ENCODE data around the gene SDCBP2. TPM values are rescaled to one million over a fixed set of nuclear protein-coding genes. Genes with fewer than 3 reads are reported as not detected.
A peak's percentile ranks its signal among the peaks of the same experiment; 100 is the strongest.

The SDCBP2 gene
- total RNA-seq, 1 donor from 2014 or later = not detected

DNA sequence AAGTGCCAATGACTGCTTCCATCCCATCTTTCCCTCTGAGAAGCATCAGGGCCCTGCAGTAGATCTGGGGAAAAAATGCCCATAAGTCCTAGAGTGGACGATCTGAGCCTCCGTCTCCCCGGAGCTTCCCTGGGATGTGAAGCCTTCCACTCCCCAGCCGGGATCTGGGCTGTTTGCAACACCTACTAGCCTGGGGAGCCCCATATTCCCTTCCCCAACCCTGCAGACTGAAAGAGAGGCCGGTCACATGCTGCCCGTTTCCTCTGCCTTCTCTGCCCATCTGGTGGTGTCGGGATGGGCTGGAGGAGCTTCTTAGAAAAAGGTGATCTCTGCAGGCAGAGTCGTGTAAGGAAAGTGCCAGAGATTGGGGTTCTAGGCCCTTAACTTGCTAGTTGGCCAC is 61.8 kb downstream of the SDCBP2 start:
- peak overlapping the region; percentile 84 to 98 for H3K4me3 ChIP-seq
- no peaks in the 10 kb centered on the region for H3K27me3 ChIP-seq
- TF ChIP-seq, protein P1, sequence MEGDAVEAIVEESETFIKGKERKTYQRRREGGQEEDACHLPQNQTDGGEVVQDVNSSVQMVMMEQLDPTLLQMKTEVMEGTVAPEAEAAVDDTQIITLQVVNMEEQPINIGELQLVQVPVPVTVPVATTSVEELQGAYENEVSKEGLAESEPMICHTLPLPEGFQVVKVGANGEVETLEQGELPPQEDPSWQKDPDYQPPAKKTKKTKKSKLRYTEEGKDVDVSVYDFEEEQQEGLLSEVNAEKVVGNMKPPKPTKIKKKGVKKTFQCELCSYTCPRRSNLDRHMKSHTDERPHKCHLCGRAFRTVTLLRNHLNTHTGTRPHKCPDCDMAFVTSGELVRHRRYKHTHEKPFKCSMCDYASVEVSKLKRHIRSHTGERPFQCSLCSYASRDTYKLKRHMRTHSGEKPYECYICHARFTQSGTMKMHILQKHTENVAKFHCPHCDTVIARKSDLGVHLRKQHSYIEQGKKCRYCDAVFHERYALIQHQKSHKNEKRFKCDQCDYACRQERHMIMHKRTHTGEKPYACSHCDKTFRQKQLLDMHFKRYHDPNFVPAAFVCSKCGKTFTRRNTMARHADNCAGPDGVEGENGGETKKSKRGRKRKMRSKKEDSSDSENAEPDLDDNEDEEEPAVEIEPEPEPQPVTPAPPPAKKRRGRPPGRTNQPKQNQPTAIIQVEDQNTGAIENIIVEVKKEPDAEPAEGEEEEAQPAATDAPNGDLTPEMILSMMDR (IDR thresholded peaks at IDR 0.05) = no peak
- no peaks in the 10 kb centered on the region for H3K36me3 ChIP-seq
- peaks cover 5 to 11% of the 10 kb centered on the region in 2 donors for H3K4me1 ChIP-seq
- no peaks in the 10 kb centered on the region for H3K9me3 ChIP-seq
- peak overlapping the region in 1 of 2 donors; percentile 58 for H3K27ac ChIP-seq
- no peak for DNase-seq (ENCODE audit: low spot score in 2 of 2)
- intact Hi-C loops (cut with DNase I) = loop anchor here (2.0 kb wide), 1 partner anchor 126 kb away; the partner anchor contains the start of gene FKBP1A

DNA sequence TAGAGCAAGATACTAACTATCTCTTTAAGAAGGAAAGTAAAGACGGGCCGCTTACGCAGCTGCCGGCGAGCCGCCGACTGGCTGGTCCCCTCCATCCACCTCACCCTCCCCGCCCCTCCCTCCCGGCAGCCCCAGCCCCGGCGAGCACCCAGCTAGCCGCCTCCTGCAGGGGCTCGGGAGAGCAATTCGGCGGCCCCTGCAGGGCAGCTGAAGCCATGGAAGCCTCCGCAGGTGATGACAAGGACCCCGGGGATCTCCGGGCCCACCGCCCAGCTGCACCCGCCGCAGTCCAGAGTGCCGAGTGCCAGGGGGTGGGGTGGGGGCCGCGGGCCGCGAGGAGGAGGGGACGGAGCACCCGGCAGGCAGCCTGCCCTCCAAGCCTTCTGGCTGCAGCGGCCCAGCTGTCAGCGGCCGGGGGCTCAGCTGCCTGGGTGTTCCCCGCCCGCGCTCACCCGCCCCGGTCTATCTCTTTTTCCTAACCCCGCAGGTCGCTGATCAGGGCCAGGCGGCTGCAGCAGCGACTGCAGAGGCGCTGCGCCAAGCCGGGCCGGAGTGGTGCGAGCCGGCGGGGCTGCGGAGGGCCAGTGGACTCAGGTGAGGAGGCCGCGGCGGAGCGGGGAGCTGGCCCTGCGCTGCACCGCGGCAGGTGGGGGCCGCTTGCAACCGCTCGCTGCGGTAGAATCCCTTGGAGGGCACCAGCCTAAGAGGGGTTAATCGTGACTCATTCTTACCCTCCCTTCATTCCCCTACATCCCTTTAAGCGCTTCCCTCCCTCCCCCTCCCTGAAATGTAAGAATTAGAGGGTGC is 62.6 kb downstream of the SDCBP2 start, which contains the start of gene SNPH:
Gene SNPH, plus strand, starts transcription at position 128 of the 807 bp plus-strand sequence. CDS start 29,946 bp downstream, outside the sequence.
- TF ChIP-seq, protein P1 (IDR thresholded peaks at IDR 0.05) = no peak
- Histone ChIP-seq H3K27me3 (no peaks in the 10 kb centered on the region), H3K36me3 (no peaks in the 10 kb centered on the region), H3K9me3 (no peaks in the 10 kb centered on the region), H3K4me3 (peak within 1 kb of the TSS; percentile 84 to 98), H3K4me1 (peaks cover 5 to 11% of the 10 kb centered on the region in 2 donors), H3K27ac (peak within 1 kb of the TSS; percentile 58 to 66)
- intact Hi-C loops (cut with DNase I) = loop anchor here (1.0 to 2.0 kb wide), 2 partner anchors 126 to 200 kb away; partner anchors contain the start of genes FKBP1A and NSFL1C
- peak in 1 of 2 donors; percentile 86 for DNase-seq (ENCODE audit: low spot score in 2 of 2)

DNA sequence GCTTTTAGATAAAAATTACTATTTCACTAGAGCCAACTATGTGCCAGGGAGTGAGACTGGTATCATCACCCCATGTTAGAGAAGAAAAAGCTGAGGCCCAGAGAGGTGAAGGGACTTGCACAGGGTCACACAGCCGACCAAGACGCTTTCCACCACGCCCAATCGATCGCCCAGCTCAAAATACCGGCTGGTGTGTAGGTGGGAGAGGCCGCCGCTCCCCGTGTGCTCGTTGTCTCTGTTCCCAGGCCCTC is 63.1 kb downstream of the SDCBP2 start:
- intact Hi-C loops (cut with DNase I) = loop anchor here (1.0 to 2.0 kb wide), 2 partner anchors 127 to 200 kb away; partner anchors contain the start of genes FKBP1A and NSFL1C
- Histone ChIP-seq H3K4me1 (peaks cover 5 to 11% of the 10 kb centered on the region in 2 donors), H3K4me3 (peak overlapping the region; percentile 84 to 98), H3K36me3 (no peaks in the 10 kb centered on the region), H3K27me3 (no peaks in the 10 kb centered on the region), H3K27ac (peak overlapping the region; percentile 58 to 66), H3K9me3 (no peaks in the 10 kb centered on the region)
- TF ChIP-seq, protein P1 (IDR thresholded peaks at IDR 0.05) = no peak
- DNase-seq (ENCODE audit: low spot score in 2 of 2) = no peak

DNA sequence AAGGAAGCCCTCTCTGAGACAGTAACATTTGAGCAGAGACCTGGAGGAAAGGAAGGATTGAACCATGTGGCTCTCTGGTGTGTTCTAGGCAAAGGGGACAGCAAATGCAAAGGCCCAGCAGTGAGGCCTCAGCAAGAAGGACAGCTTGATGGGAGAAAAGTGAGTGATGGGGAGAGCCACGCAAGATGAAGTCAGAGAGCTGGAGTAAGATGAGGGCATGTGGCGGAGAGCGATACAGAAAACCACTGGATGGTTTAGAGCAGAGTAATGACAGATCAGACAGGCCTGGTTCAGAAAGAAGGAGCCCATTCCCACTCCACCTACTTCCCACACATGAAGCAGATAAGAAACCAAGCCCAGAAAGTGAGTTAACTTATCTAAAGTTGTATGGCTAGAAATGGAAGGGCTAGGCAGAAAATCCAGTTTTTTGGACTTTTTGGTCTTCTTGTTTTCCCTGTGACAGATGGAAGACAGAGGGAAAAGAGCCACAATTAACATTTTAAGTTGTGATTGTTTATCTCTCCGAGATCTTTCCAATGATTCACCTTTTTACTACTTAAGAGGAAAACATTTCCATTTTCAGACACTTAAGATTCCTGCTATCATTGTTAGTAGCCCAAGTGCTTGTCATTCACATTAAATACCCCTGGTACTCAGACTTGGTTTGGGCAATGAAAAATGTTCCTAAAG is 63.6 kb downstream of the SDCBP2 start:
- no peak for DNase-seq (ENCODE audit: low spot score in 2 of 2)
- Histone ChIP-seq H3K9me3 (no peaks in the 10 kb centered on the region), H3K27ac (peak overlapping the region; percentile 58 to 66), H3K4me1 (peaks cover 5 to 11% of the 10 kb centered on the region in 2 donors), H3K27me3 (no peaks in the 10 kb centered on the region), H3K4me3 (peak overlapping the region; percentile 84 to 98), H3K36me3 (no peaks in the 10 kb centered on the region)
- TF ChIP-seq, protein P1 (IDR thresholded peaks at IDR 0.05) = no peak
- intact Hi-C loops (cut with DNase I) = no loop called here

DNA sequence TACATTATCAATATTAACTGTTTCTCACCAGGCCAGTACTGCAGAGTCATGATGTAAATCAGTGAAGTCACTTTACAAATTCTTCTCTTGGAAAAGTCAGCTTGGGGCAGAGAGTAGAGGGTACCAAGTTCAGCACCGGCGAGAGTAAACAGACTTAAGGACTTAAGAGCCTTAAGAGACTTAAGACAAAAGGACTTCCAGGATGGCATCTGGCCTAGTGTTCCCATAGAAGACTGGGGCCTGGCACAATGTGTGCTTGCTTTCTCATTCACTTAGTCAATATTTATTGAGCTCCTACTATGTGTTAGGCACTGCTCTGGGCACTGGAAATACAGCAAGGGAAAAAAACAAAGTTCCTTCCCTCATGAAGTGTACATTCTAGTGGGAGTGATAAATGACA is 64.2 kb downstream of the SDCBP2 start:
- no peak overlapping the region for H3K4me3 ChIP-seq
- no peaks in the 10 kb centered on the region for H3K9me3 ChIP-seq
- no peak for DNase-seq (ENCODE audit: low spot score in 2 of 2)
- intact Hi-C loops (cut with DNase I) = no loop called here
- TF ChIP-seq, protein P1 (IDR thresholded peaks at IDR 0.05) = no peak
- H3K4me1 ChIP-seq = peaks cover 5 to 11% of the 10 kb centered on the region in 2 donors
- no peak overlapping the region for H3K27ac ChIP-seq
- no peaks in the 10 kb centered on the region for H3K36me3 ChIP-seq
- H3K27me3 ChIP-seq = no peaks in the 10 kb centered on the region

All from ascending aorta (tissue), 2 donors.